ENCODE data around the gene CAMKK1. TPM values are rescaled to one million over a fixed set of nuclear protein-coding genes. Genes with fewer than 3 reads are reported as not detected.

Gene CAMKK1
- total RNA-seq, 1 experiment from 2014 or later, result 16.3 TPM

DNA sequence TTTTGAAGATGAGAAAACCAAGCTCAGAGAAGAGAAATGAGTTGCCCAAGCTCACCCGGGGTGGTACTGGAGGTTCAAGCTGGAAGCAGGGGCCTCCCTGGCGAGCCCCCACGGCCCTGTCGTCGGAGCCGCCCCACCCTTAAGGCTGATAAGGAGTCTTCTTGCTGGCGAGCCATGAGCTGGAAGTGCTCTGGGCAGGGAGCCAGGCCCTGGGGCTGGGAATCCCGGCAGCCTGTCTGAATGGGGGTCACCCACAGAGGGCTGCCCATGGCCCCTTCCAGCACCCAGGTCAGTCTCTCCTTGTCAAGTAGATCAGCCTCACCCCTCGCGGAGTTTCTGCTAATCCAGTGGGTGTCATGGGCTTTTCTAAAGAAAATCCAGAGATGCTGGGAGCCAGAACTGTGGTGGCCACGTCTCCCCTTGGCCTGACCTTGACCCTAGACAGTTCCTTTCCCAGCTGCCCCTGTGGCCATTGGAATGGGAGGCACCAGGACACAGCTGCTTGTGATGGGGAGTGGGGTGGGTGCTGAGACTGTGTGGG is 24.6 kb upstream of the CAMKK1 start:
- Histone ChIP-seq H3F3A (ENCODE audit: insufficient read depth, low read depth) (no peaks in the 10 kb centered on the region), H3K4me2 (no peak overlapping the region), H2AFZ (no peak overlapping the region), H3K36me3 (ENCODE audit: low read depth) (no peaks in the 10 kb centered on the region), H3K9me2 (ENCODE audit: insufficient read depth) (no peaks in the 10 kb centered on the region), H3K79me2 (ENCODE audit: low read depth) (no peaks in the 10 kb centered on the region), H3K9me3 (ENCODE audit: insufficient read depth, low read depth) (no peaks in the 10 kb centered on the region), H3K27ac (no peak overlapping the region), H3K4me3 (no peak overlapping the region), H3K4me1 (replicated peaks; ENCODE audit: insufficient read depth) (no peaks in the 10 kb centered on the region), H3K27me3 (ENCODE audit: insufficient read depth, low read depth) (0 out of 2 replicates have a peak, but pooled peaks cover 7% of the 10 kb centered on the region), H4K20me1 (ENCODE audit: insufficient read depth) (no peaks in the 10 kb centered on the region)
- CTCF ChIA-PET, result interaction anchor here (1.0 kb wide), 1 partner anchor 71 kb away, joined by 3 read pairs; the partner anchor contains the start of gene NCBP3
- DNase-seq, result peak in 1 of 2 experiments; percentile 50
- POLR2A ChIA-PET (ENCODE audit: unreplicated experiment), result interaction anchor here (0.6 kb wide), 1 partner anchor 24 kb away, joined by 3 read pairs; no protein-coding TSS in a partner anchor
- TF ChIP-seq EZH2 (IDR thresholded peaks at IDR 0.05; ENCODE audit: low read depth), result no peak
- TF ChIP-seq, protein P1, sequence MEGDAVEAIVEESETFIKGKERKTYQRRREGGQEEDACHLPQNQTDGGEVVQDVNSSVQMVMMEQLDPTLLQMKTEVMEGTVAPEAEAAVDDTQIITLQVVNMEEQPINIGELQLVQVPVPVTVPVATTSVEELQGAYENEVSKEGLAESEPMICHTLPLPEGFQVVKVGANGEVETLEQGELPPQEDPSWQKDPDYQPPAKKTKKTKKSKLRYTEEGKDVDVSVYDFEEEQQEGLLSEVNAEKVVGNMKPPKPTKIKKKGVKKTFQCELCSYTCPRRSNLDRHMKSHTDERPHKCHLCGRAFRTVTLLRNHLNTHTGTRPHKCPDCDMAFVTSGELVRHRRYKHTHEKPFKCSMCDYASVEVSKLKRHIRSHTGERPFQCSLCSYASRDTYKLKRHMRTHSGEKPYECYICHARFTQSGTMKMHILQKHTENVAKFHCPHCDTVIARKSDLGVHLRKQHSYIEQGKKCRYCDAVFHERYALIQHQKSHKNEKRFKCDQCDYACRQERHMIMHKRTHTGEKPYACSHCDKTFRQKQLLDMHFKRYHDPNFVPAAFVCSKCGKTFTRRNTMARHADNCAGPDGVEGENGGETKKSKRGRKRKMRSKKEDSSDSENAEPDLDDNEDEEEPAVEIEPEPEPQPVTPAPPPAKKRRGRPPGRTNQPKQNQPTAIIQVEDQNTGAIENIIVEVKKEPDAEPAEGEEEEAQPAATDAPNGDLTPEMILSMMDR (conservative IDR thresholded peaks at IDR 0.05), result no peak
- intact Hi-C loops (cut with micrococcal nuclease; ENCODE audit: unreplicated experiment), result no loop called here
- BruUV-seq (replicated peaks), result no TSS peak

- Histone ChIP-seq H3K4me2 (no peak overlapping the region), H3K79me2 (ENCODE audit: low read depth) (no peaks in the 10 kb centered on the region), H2AFZ (no peak overlapping the region), H3K9me2 (ENCODE audit: insufficient read depth) (no peaks in the 10 kb centered on the region), H3F3A (ENCODE audit: insufficient read depth, low read depth) (no peaks in the 10 kb centered on the region), H3K27me3 (ENCODE audit: insufficient read depth, low read depth) (peaks cover 7% of the 10 kb centered on the region; the same call in 1 of the 2 replicates), H3K36me3 (ENCODE audit: low read depth) (no peaks in the 10 kb centered on the region), H3K27ac (no peak overlapping the region), H3K4me3 (no peak overlapping the region), H4K20me1 (ENCODE audit: insufficient read depth) (no peaks in the 10 kb centered on the region), H3K9me3 (ENCODE audit: insufficient read depth, low read depth) (no peaks in the 10 kb centered on the region), H3K4me1 (replicated peaks; ENCODE audit: insufficient read depth) (no peaks in the 10 kb centered on the region)
- BruUV-seq (replicated peaks), result no TSS peak
- CTCF ChIA-PET, result interaction anchor here (0.6 to 1.0 kb wide), 2 partner anchors 70 to 226 kb away, joined by 3 to 4 read pairs; partner anchors contain the start of genes CYB5D2, NCBP3 and ZZEF1
- POLR2A ChIA-PET (ENCODE audit: unreplicated experiment), result no interaction called here
- TF ChIP-seq, protein P1 (conservative IDR thresholded peaks at IDR 0.05), result no peak
- no peak for TF ChIP-seq EZH2 (IDR thresholded peaks at IDR 0.05; ENCODE audit: low read depth)
- DNase-seq, result no peak
- intact Hi-C loops (cut with micrococcal nuclease; ENCODE audit: unreplicated experiment), result no loop called here
Measured at GRCh38 chr17:3916825-3917224, 24.0 kb upstream of the CAMKK1 start.

DNA sequence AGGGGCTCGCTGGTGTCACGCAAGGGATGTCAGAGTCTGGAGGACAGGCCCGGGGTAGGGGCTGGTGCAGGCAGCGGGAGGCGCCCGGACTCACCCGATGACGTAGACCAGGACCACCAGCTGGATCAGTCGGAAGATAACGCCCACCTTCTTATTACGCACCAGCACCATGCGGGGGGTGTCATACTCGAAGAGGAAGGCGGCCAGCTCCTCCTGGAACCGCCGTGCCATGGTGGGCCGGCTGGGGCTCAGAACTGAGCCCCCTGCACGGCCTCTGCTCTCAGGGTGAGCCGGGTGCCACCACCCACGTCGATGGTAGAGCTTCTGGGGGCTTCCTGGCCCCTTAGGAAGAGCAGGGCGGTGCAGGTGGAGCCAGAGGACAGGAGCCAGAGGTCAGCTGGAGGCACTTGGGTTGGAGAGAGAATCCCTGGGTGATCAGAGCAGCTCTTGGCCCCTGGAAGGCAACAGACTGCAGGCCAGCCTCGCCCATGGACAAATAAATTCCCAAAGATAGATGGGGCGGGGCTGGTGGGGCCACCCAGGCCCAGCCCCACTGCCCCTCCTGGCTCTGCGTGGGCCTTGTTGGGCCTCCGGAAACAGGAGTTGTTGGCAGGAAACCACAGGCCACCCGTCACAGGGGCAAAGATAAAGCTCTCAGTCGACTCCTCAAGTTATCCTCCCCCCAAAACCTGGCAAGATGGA is 23.3 kb upstream of the CAMKK1 start, which contains the start of gene P2RX1:
Gene P2RX1 (minus strand): TSS at position 471 of the 702 bp plus-strand sequence. CDS start 240 bp downstream, at position 231.
- ChIA-PET CTCF (interaction anchor here (0.5 to 0.7 kb wide), 3 partner anchors 15 to 227 kb away, joined by 3 to 4 read pairs (median 4); partner anchors contain the start of genes CYB5D2 and ZZEF1), POLR2A (ENCODE audit: unreplicated experiment) (interaction anchor here (0.5 kb wide), 2 partner anchors 10 to 23 kb away, joined by 4 read pairs; partner anchors contain the start of gene CAMKK1)
- TF ChIP-seq EZH2 (IDR thresholded peaks at IDR 0.05; ENCODE audit: low read depth), result no peak
- TF ChIP-seq, protein P1 (conservative IDR thresholded peaks at IDR 0.05), result no peak
- Histone ChIP-seq H4K20me1 (ENCODE audit: insufficient read depth) (no peaks in the 10 kb centered on the region), H3K4me2 (no peak within 1 kb of the TSS), H3K27me3 (ENCODE audit: insufficient read depth, low read depth) (peaks cover 5% of the 10 kb centered on the region; the same call in 1 of the 2 replicates), H3K9me2 (ENCODE audit: insufficient read depth) (no peaks in the 10 kb centered on the region), H3K4me3 (no peak within 1 kb of the TSS), H3K27ac (no peak within 1 kb of the TSS), H3K4me1 (replicated peaks; ENCODE audit: insufficient read depth) (no peaks in the 10 kb centered on the region), H2AFZ (no peak within 1 kb of the TSS), H3K36me3 (ENCODE audit: low read depth) (no peaks in the 10 kb centered on the region), H3K9me3 (ENCODE audit: insufficient read depth, low read depth) (no peaks in the 10 kb centered on the region), H3F3A (ENCODE audit: insufficient read depth, low read depth) (no peaks in the 10 kb centered on the region), H3K79me2 (ENCODE audit: low read depth) (no peaks in the 10 kb centered on the region)
- DNase-seq, result no peak
- no TSS peak for BruUV-seq (replicated peaks)
- intact Hi-C loops (cut with micrococcal nuclease; ENCODE audit: unreplicated experiment), result no loop called here
